OCI-LY7 (cell line): Measurements from ENCODE around the gene AGPAT3. TPM values are rescaled to one million over a fixed set of nuclear protein-coding genes. Genes with fewer than 3 reads are reported as not detected.

Source experiments
- BruUV-seq: library from RNA; stranded (reverse); fragments of 400-500 nt; replicated peaks from 2 replicates; lab custom pipeline; 2021; lab: Mats Ljungman, UMichigan
- CTCF ChIA-PET: fragments of 300-600 bp; sonication (Branson Sonifier 250); formaldehyde crosslinking; loops from one replicate; lab custom pipeline; 2022; ENCODE audit warnings: antibody characterized with exemption; ENCODE audit not compliant: unreplicated experiment; lab: Charles Lee
- POLR2A ChIA-PET: fragments of 300-600 bp; sonication (Branson Sonifier 250); formaldehyde crosslinking; loops from one replicate; lab custom pipeline; 2022; ENCODE audit warnings: antibody characterized with exemption; lab: Charles Lee
- DNase-seq: peaks from one replicate; pipeline ENCODE4 v3.0.0-alpha.2; 2015; ENCODE audit warnings: low spot score
- H2AFZ ChIP-seq: fragments of 200-600 bp; sonication (generic), shearing (Covaris generic); 2 replicates; pipeline ENCODE4 v1.6.1; 2014; ENCODE audit warnings: mild to moderate bottlenecking, antibody characterized with exemption, low read length, moderate library complexity
- H3K27ac ChIP-seq: fragments of 200-600 bp; sonication (generic); 2 replicates; pipeline ENCODE4 v1.5.1; 2014; ENCODE audit warnings: mixed run types, low read depth, mild to moderate bottlenecking, moderate library complexity, low read length, inconsistent platforms; ENCODE audit not compliant: poor library complexity, severe bottlenecking
- H3K36me3 ChIP-seq: fragments of 200-600 bp; sonication (generic); 2 replicates; pipeline ENCODE4 v1.6.1; 2014; ENCODE audit warnings: mild to moderate bottlenecking, antibody characterized with exemption, low read length, moderate library complexity, mixed read lengths; ENCODE audit not compliant: insufficient read depth
- H3K4me1 ChIP-seq: fragments of 200-600 bp; sonication (generic); 2 replicates; pipeline ENCODE4 v1.5.1; 2014; ENCODE audit warnings: mild to moderate bottlenecking, low read length; ENCODE audit not compliant: insufficient read depth, poor library complexity, severe bottlenecking
- H3K4me2 ChIP-seq: fragments of 200-600 bp; sonication (generic); 2 replicates; pipeline ENCODE4 v1.6.1; 2014; ENCODE audit warnings: mild to moderate bottlenecking, low read length
- H3K4me3 ChIP-seq: fragments of 200-600 bp; sonication (generic); 2 replicates; pipeline ENCODE4 v1.5.1; 2014; ENCODE audit warnings: mild to moderate bottlenecking, low read depth, low read length; ENCODE audit not compliant: poor library complexity, severe bottlenecking
- H3K79me2 ChIP-seq: fragments of 200-600 bp; sonication (generic); 2 replicates; pipeline ENCODE4 v1.6.1; 2016; ENCODE audit warnings: low read depth, mild to moderate bottlenecking, low read length, moderate library complexity, mixed read lengths; ENCODE audit not compliant: insufficient read depth
- H3K9me2 ChIP-seq: fragments of 200-600 bp; sonication (generic); 2 replicates; pipeline ENCODE4 v1.6.1; 2016; ENCODE audit warnings: mild to moderate bottlenecking, low read length, mixed read lengths; ENCODE audit not compliant: insufficient read depth
- H3K9me3 ChIP-seq: fragments of 200-600 bp; sonication (generic); 2 replicates; pipeline ENCODE4 v1.6.1; 2014; ENCODE audit warnings: mild to moderate bottlenecking, mixed run types, low read length, mixed read lengths
- H4K20me1 ChIP-seq: fragments of 200-600 bp; sonication (generic); 2 replicates; pipeline ENCODE4 v1.6.1; 2014; ENCODE audit warnings: mild to moderate bottlenecking, antibody characterized with exemption, low read length, moderate library complexity, mixed read lengths; ENCODE audit not compliant: insufficient read depth
- EZH2phosphoT487 ChIP-seq: fragments of 200-600 bp; sonication (generic); IDR thresholded peaks from 2 replicates; pipeline ENCODE4 v1.6.1; 2018; ENCODE audit warnings: low read depth, borderline replicate concordance, mild to moderate bottlenecking, mixed run types, antibody characterized with exemption, low read length, moderate library complexity, mixed read lengths
- intact Hi-C: fragments of 100-400 bp; cut with micrococcal nuclease; formaldehyde crosslinking; loops from one replicate; pipeline ENCODE4 v1.10.0; 2022; ENCODE audit not compliant: unreplicated experiment
- total RNA-seq, 2 experiments: library from RNA; depleted of rRNA in 1 of 2; stranded (reverse); fragments of >200 nt in 1 of 2; shearing (Covaris generic) in 1 of 2; gene quantifications; 2 replicates each; pipeline ENCODE4 v1.2.3, GENCODE V29; 2014 to 2022
- TF ChIP-seq, protein P1 (sequence below): fragments of 200-600 bp; sonication (generic); conservative IDR thresholded peaks from 2 replicates; pipeline ENCODE4 v1.5.1; 2014; ENCODE audit warnings: mild to moderate bottlenecking, antibody characterized with exemption, low read length, moderate library complexity, mixed read lengths

Gene AGPAT3
- total RNA-seq, 2 experiments from 2014 or later: 9.2 to 33.4 TPM

DNA sequence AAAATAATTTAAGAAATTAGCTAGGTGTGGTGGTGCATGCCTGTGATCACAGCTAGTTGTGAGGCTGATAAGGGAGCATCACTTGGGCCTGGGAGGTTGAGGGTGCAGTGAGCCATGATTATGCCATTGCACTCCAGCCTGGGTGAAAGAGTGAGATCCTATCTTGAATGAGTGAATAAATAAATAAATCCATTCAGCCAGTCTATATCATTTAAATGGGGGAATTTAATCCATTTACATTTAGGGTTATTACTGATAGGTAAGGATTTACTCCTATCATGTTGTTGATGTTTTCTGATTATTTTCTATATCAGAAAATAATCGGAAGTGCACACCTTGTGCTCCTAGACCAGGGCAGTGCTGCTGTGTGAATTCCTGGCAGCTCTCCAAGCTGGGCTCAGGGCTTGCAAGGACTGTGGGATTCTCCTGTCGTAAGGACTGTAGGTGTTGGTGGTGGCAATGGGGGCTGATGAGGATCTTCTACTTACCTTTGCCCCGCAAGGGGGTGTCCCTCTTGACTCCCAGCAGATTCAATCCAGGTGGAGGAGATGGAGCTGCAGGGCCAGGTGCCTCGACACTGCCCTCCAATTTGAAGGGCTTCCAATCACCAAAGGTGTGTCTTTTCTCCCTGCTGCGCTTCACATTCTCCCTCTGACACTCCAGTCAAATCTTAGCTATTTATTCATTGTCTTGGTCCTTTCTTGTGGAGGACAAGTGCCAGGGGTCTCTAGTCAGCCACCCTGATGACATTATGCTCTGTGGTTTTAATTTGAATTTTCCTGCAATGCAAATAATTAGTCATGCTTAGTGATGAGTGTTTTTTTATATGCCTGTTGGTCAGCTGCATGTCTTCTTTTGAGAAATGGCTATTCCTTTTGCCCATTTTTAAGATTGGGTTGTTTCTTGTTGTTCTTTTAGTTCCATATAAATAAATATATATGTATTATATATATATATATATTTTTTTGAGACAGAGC is 133.0 kb downstream of the AGPAT3 start:
- no peaks in the 10 kb centered on the region for H3K4me1 ChIP-seq
- no peaks in the 10 kb centered on the region for H3K36me3 ChIP-seq
- H3K4me3 ChIP-seq: no peak overlapping the region
- no peaks in the 10 kb centered on the region; the same call in 1 of the 2 replicates for H4K20me1 ChIP-seq
- no peaks in the 10 kb centered on the region for H3K9me2 ChIP-seq
- H3K79me2 ChIP-seq: no peaks in the 10 kb centered on the region
- no peak overlapping the region for H3K27ac ChIP-seq
- H3K9me3 ChIP-seq: no peaks in the 10 kb centered on the region
- BruUV-seq: no TSS peak
- TF ChIP-seq EZH2phosphoT487: no peak
- TF ChIP-seq, protein P1, sequence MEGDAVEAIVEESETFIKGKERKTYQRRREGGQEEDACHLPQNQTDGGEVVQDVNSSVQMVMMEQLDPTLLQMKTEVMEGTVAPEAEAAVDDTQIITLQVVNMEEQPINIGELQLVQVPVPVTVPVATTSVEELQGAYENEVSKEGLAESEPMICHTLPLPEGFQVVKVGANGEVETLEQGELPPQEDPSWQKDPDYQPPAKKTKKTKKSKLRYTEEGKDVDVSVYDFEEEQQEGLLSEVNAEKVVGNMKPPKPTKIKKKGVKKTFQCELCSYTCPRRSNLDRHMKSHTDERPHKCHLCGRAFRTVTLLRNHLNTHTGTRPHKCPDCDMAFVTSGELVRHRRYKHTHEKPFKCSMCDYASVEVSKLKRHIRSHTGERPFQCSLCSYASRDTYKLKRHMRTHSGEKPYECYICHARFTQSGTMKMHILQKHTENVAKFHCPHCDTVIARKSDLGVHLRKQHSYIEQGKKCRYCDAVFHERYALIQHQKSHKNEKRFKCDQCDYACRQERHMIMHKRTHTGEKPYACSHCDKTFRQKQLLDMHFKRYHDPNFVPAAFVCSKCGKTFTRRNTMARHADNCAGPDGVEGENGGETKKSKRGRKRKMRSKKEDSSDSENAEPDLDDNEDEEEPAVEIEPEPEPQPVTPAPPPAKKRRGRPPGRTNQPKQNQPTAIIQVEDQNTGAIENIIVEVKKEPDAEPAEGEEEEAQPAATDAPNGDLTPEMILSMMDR: no peak
- POLR2A ChIA-PET: no interaction called here
- CTCF ChIA-PET: no interaction called here
- no peak overlapping the region for H3K4me2 ChIP-seq
- no peak overlapping the region for H2AFZ ChIP-seq
- DNase-seq: no peak
- intact Hi-C loops: no loop called here

DNA sequence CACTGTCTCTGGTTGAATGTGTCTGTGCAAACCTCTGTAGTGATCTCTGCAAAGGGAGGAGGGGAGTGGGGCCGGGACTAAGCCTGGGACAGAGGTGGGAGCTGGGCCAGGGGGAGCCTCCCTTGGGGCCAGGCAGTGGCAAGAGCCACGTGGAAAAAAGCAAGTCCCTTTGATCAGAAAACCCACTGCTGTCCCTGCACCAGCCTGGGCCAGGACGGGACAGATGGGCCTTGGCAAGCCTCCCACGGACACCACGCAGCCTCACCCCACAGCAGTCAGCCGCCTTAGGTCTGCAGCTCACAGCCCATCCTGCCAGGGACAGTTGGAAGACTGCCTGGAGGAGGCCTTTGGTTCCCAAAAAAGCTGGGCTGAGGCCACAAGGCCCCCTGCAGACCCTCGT is 135.3 kb downstream of the AGPAT3 start:
- POLR2A ChIA-PET: no interaction called here
- CTCF ChIA-PET: no interaction called here
- H3K79me2 ChIP-seq: no peaks in the 10 kb centered on the region
- TF ChIP-seq, protein P1: no peak
- TF ChIP-seq EZH2phosphoT487: no peak
- no peak overlapping the region for H3K4me3 ChIP-seq
- intact Hi-C loops: no loop called here
- BruUV-seq: no TSS peak
- H3K9me3 ChIP-seq: no peaks in the 10 kb centered on the region
- no peak overlapping the region for H2AFZ ChIP-seq
- no peaks in the 10 kb centered on the region for H3K36me3 ChIP-seq
- no peak overlapping the region for H3K27ac ChIP-seq
- no peaks in the 10 kb centered on the region for H3K9me2 ChIP-seq
- H4K20me1 ChIP-seq: no peaks in the 10 kb centered on the region; the same call in 1 of the 2 replicates
- no peak overlapping the region for H3K4me2 ChIP-seq
- H3K4me1 ChIP-seq: no peaks in the 10 kb centered on the region
- DNase-seq: no peak

DNA sequence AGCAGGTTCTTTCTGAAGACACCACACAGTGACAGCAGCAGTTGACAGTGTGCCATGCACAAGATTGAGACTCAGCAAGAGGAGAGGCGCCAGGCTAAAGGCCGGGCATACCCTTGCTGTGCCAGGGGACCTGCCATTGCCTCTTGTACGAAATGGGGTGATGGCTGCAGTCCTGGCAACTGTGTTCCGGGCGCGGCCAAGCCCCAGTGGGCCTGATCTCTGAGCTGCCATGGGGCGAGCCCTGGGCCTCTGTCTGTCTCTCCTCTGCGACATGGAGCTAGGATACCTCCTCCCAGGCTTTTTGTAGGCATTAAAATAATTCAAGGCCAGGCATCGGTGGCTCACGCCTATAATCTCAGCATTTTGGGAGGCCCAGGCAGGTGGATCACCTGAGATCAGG is 137.5 kb downstream of the AGPAT3 start:
- TF ChIP-seq EZH2phosphoT487: no peak
- TF ChIP-seq, protein P1: no peak
- ChIA-PET CTCF (interaction anchor here (0.6 kb wide), 1 partner anchor 9 kb away, joined by 9 read pairs; no protein-coding TSS in a partner anchor), POLR2A (no interaction called here)
- Histone ChIP-seq H3K79me2 (no peaks in the 10 kb centered on the region), H3K36me3 (no peaks in the 10 kb centered on the region), H3K9me2 (no peaks in the 10 kb centered on the region), H4K20me1 (no peaks in the 10 kb centered on the region; the same call in 1 of the 2 replicates), H3K9me3 (no peaks in the 10 kb centered on the region), H3K27ac (no peak overlapping the region), H3K4me2 (no peak overlapping the region), H3K4me1 (no peaks in the 10 kb centered on the region), H3K4me3 (no peak overlapping the region), H2AFZ (no peak overlapping the region)
- intact Hi-C loops: no loop called here
- no TSS peak for BruUV-seq
- no peak for DNase-seq
